ENCODE measurements around the gene DCDC2.

DNA sequence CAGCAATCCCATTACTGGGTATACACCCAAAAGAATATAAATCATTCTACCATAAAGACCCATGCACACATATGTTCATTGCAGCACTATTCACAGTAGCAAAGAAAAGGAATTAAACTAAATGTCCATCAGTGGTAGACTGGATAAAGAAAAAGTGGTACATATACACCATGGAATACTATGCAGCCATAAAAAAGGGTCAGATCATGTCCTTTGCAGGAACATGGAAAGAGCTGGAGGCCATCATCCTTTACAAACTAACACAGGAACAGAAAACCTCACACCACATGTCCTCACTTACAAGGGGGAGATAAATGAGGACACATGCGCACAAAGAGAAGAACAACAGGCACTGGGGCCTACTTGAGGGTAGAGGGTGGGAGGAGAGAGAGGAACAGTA, 60.9 kb downstream of the DCDC2 start:
- no peak for TF ChIP-seq POLR2AphosphoS5 (IDR thresholded peaks at IDR 0.05)
- TF ChIP-seq CTCF (IDR thresholded peaks at IDR 0.05): no peak

Measured in breast epithelium (tissue), 3 donors.